HEK293T (cell line): ENCODE measurements around the gene MYO15A.

Source experiments
- CTCF ChIA-PET: fragments of 350-600 bp; formaldehyde crosslinking; extraction: SDS; loops from one replicate; lab custom pipeline; 2021; ENCODE audit warnings: antibody characterized with exemption, inconsistent platforms; lab: Yijun Ruan, JAX
- POLR2A ChIA-PET: fragments of 350-600 bp; formaldehyde crosslinking; extraction: SDS; loops from one replicate; lab custom pipeline; 2020; ENCODE audit warnings: antibody characterized with exemption, inconsistent platforms; lab: Yijun Ruan, JAX
- DNase-seq: peaks from one replicate; pipeline ENCODE4 v3.0.0; 2012; ENCODE audit warnings: mixed read lengths; ENCODE audit errors: extremely low spot score
- ARNT ChIP-seq: fragments of 450-650 bp; IDR thresholded peaks from 2 replicates; pipeline ENCODE4 v1.6.1; 2017; ENCODE audit warnings: mild to moderate bottlenecking
- BHLHE40 ChIP-seq: fragments of 450-650 bp; IDR thresholded peaks from 2 replicates; pipeline ENCODE4 v1.6.1; 2016; ENCODE audit warnings: mild to moderate bottlenecking, moderate library complexity, borderline replicate concordance
- CTBP1 ChIP-seq: fragments of 450-650 bp; IDR thresholded peaks from 2 replicates; pipeline ENCODE4 v1.6.1; 2016; ENCODE audit warnings: borderline replicate concordance
- ELF4 ChIP-seq: fragments of 450-650 bp; IDR thresholded peaks from 2 replicates; pipeline ENCODE4 v1.6.1; 2017; ENCODE audit warnings: antibody characterized with exemption
- FOXA1 ChIP-seq: fragments of 450-650 bp; IDR thresholded peaks from 2 replicates; pipeline ENCODE4 v1.6.1; 2016; ENCODE audit warnings: mild to moderate bottlenecking
- FOXK2 ChIP-seq: fragments of 450-650 bp; IDR thresholded peaks from 2 replicates; pipeline ENCODE4 v1.6.1; 2016; ENCODE audit warnings: mild to moderate bottlenecking
- FOXM1 ChIP-seq: fragments of 450-650 bp; IDR thresholded peaks from 2 replicates; pipeline ENCODE4 v1.6.1; 2017; ENCODE audit warnings: mild to moderate bottlenecking, borderline replicate concordance
- HDGF ChIP-seq: fragments of 450-650 bp; IDR thresholded peaks from 2 replicates; pipeline ENCODE4 v1.6.1; 2017; ENCODE audit warnings: antibody characterized with exemption, borderline replicate concordance
- L3MBTL2 ChIP-seq: fragments of 450-650 bp; conservative IDR thresholded peaks from 2 replicates; pipeline ENCODE4 v1.6.1; 2016; ENCODE audit warnings: mild to moderate bottlenecking
- LEF1 ChIP-seq: fragments of 450-650 bp; IDR thresholded peaks from 2 replicates; pipeline ENCODE4 v1.6.1; 2017; ENCODE audit warnings: mild to moderate bottlenecking, borderline replicate concordance
- NFRKB ChIP-seq: fragments of 450-650 bp; IDR thresholded peaks from 2 replicates; pipeline ENCODE4 v1.6.1; 2016; ENCODE audit warnings: mild to moderate bottlenecking, moderate library complexity
- PKNOX1 ChIP-seq: fragments of 450-650 bp; IDR thresholded peaks from 2 replicates; pipeline ENCODE4 v1.6.1; 2016
- SP1 ChIP-seq: fragments of 450-650 bp; IDR thresholded peaks from 2 replicates; pipeline ENCODE4 v1.6.1; 2017
- SUZ12 ChIP-seq: fragments of 450-650 bp; IDR thresholded peaks from 2 replicates; pipeline ENCODE4 v1.6.1; 2016; ENCODE audit warnings: mild to moderate bottlenecking
- TARDBP ChIP-seq: fragments of 450-650 bp; IDR thresholded peaks from 2 replicates; pipeline ENCODE4 v1.6.1; 2016
- ZNF384 ChIP-seq: fragments of 450-650 bp; IDR thresholded peaks from 2 replicates; pipeline ENCODE4 v1.6.1; 2016

The MYO15A gene

GRCh38 chr17:18115517-18115916, 7.0 kb downstream of the MYO15A start:
- no peak for DNase-seq
- no peak for TF ChIP-seq LEF1
- TF ChIP-seq SUZ12: no peak
- TF ChIP-seq SP1: no peak
- TF ChIP-seq FOXK2: no peak
- no peak for TF ChIP-seq L3MBTL2
- no peak for TF ChIP-seq ARNT
- TF ChIP-seq TARDBP: no peak
- no peak for TF ChIP-seq NFRKB
- TF ChIP-seq FOXA1: no peak
- no peak for TF ChIP-seq FOXM1
- no peak for TF ChIP-seq ZNF384
- no peak for TF ChIP-seq HDGF
- TF ChIP-seq PKNOX1: no peak
- TF ChIP-seq ELF4: no peak
- ChIA-PET CTCF (no interaction called here), POLR2A (no interaction called here)

GRCh38 chr17:18116078-18116477, 7.5 kb downstream of the MYO15A start:
- TF ChIP-seq CTBP1 (no peak), L3MBTL2 (no peak), FOXA1 (no peak), ZNF384 (no peak), FOXK2 (no peak), TARDBP (no peak), ELF4 (no peak), ARNT (no peak), SP1 (no peak), PKNOX1 (no peak), BHLHE40 (no peak)
- ChIA-PET CTCF (no interaction called here), POLR2A (no interaction called here)
- no peak for DNase-seq

GRCh38 chr17:18117533-18117932, 9.0 kb downstream of the MYO15A start:
- CTCF ChIA-PET: interaction anchor here (0.8 kb wide), 1 partner anchor 26 kb away, joined by 3 read pairs; no protein-coding TSS in a partner anchor
- POLR2A ChIA-PET: interaction anchor here (0.9 kb wide), 1 partner anchor 11 kb away, joined by 3 read pairs; no protein-coding TSS in a partner anchor
- no peak for DNase-seq
- TF ChIP-seq PKNOX1 (no peak), L3MBTL2 (no peak), ARNT (no peak), ELF4 (no peak), NFRKB (no peak), FOXK2 (no peak)

- ChIA-PET CTCF (interaction anchor here (0.8 kb wide), 1 partner anchor 25 kb away, joined by 3 read pairs; no protein-coding TSS in a partner anchor), POLR2A (no interaction called here)
- TF ChIP-seq BHLHE40 (no peak), PKNOX1 (no peak), L3MBTL2 (no peak), ZNF384 (no peak), ELF4 (no peak), ARNT (no peak), NFRKB (no peak), HDGF (no peak), SUZ12 (no peak), SP1 (no peak), LEF1 (no peak), CTBP1 (no peak)
- no peak for DNase-seq
Measured at GRCh38 chr17:18117982-18118975, 9.7 kb downstream of the MYO15A start.

GRCh38 chr17:18119166-18119745, 10.7 kb downstream of the MYO15A start:
- POLR2A ChIA-PET: no interaction called here
- DNase-seq: no peak
- TF ChIP-seq FOXM1 (no peak), PKNOX1 (no peak), CTBP1 (no peak), FOXK2 (no peak), ARNT (no peak), ZNF384 (no peak), L3MBTL2 (no peak), BHLHE40 (no peak), ELF4 (no peak), NFRKB (no peak), SUZ12 (no peak), LEF1 (no peak), SP1 (no peak)
- CTCF ChIA-PET: no interaction called here
